BJ (cell line): Measurements from ENCODE around the gene FAM50B. TPM values are rescaled to one million over a fixed set of nuclear protein-coding genes. Genes with fewer than 3 reads are reported as not detected.

Experiments used
- CTCF ChIA-PET: fragments of 350-600 bp; formaldehyde crosslinking; extraction: SDS; loops from one replicate; lab custom pipeline; 2021; ENCODE audit warnings: antibody characterized with exemption, inconsistent platforms; lab: Yijun Ruan, JAX
- POLR2A ChIA-PET: fragments of 300-600 bp; sonication (Branson Sonifier 250); formaldehyde crosslinking; extraction: SDS; loops from one replicate; lab custom pipeline; 2021; ENCODE audit warnings: antibody characterized with exemption; lab: Charles Lee
- DNase-seq: peaks from one replicate; pipeline ENCODE4 v3.0.0-alpha.2; 2011; ENCODE audit warnings: low read depth
- H3K27me3 ChIP-seq: 2 replicates; pipeline ENCODE4 v1.6.0; 2011; ENCODE audit warnings: low read length; ENCODE audit not compliant: control insufficient read depth, insufficient read depth
- H3K36me3 ChIP-seq: 2 replicates; pipeline ENCODE4 v1.5.1; 2011; ENCODE audit warnings: low read length; ENCODE audit not compliant: control insufficient read depth, insufficient read depth
- H3K4me3 ChIP-seq: 2 replicates; pipeline ENCODE4 v1.5.1; 2011; ENCODE audit warnings: low read depth, mild to moderate bottlenecking, control low read depth, low read length
- polyA plus RNA-seq: library from polyadenylated mRNA; depleted of rRNA; stranded (reverse); fragments of >200 nt; gene quantifications from 2 replicates; pipeline ENCODE4 v1.2.3, GENCODE V29; 2011; rRNA removed
- TF ChIP-seq, protein P1 (sequence below): IDR thresholded peaks from 2 replicates; pipeline ENCODE4 v1.5.1; 2011; ENCODE audit warnings: low read depth, mild to moderate bottlenecking, control low read depth, inconsistent platforms, low read length, moderate library complexity; ENCODE audit not compliant: insufficient read depth

Gene FAM50B
- polyA plus RNA-seq, 1 experiment: 9.9 TPM

DNA sequence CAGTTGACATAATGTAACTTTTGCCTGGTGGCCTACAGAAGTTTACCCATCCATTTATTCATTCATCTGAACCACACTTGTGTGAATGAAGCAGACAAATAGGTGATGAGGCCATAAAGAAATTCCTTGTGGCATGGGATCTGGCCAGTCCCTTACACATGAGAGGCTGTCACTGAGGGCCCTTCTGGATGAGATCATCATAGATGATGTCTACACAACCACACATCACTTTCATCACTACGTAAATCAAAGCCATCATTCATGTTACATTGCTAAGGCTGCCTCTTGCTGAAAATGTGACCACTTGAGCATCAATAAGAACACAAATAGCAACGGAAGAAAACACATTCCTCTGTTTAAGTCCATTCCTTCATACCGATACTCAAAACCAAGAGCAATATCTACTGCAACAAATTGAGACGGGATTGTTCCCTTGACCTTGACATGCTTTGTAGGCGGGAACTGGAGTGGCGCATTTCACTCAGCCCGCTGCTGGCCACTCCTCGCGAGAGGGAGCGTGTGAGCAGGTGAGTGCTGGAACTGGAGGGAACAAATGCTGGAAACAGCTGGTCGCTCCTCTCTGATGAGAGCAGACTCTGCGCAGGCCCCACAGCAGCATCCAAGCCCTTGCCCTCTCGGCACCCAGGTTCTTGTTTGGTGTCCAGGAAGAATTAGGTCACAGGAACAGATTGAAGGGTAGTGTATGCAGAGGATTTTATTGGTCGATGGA lies 49.3 kb downstream of the FAM50B start:
- ChIA-PET POLR2A (no interaction called here), CTCF (interaction anchor here (0.9 to 2.1 kb wide), 2 partner anchors 11 to 12 kb away, joined by 3 to 7 read pairs; no protein-coding TSS in a partner anchor)
- H3K4me3 ChIP-seq: no peak overlapping the region
- TF ChIP-seq, protein P1, sequence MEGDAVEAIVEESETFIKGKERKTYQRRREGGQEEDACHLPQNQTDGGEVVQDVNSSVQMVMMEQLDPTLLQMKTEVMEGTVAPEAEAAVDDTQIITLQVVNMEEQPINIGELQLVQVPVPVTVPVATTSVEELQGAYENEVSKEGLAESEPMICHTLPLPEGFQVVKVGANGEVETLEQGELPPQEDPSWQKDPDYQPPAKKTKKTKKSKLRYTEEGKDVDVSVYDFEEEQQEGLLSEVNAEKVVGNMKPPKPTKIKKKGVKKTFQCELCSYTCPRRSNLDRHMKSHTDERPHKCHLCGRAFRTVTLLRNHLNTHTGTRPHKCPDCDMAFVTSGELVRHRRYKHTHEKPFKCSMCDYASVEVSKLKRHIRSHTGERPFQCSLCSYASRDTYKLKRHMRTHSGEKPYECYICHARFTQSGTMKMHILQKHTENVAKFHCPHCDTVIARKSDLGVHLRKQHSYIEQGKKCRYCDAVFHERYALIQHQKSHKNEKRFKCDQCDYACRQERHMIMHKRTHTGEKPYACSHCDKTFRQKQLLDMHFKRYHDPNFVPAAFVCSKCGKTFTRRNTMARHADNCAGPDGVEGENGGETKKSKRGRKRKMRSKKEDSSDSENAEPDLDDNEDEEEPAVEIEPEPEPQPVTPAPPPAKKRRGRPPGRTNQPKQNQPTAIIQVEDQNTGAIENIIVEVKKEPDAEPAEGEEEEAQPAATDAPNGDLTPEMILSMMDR: no peak
- no peaks in the 10 kb centered on the region for H3K36me3 ChIP-seq
- no peak for DNase-seq
- no peaks in the 10 kb centered on the region for H3K27me3 ChIP-seq

DNA sequence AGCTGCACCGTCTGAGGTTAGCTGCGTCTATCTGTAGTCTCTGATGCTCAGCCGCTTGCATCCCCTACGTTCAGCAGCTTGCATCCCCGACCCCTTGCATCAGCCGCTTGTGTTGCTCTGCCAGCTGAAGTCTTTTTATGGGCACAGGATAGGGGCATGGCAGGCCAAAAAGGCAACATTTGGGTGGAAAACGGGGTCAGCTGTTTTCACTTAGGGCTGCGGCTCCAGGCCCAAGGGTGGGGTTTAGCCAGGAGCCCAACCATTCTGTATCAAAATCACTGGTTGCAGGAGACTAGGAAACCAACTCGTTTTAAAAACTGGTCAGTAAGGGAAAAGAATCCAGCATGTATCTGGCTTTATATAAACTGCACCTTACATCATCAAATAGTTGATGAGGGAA lies 49.9 kb downstream of the FAM50B start:
- TF ChIP-seq, protein P1: no peak
- CTCF ChIA-PET: interaction anchor here (2.1 kb wide), 1 partner anchor 12 kb away, joined by 7 read pairs; no protein-coding TSS in a partner anchor
- POLR2A ChIA-PET: no interaction called here
- Histone ChIP-seq H3K4me3 (no peak overlapping the region), H3K27me3 (no peaks in the 10 kb centered on the region), H3K36me3 (no peaks in the 10 kb centered on the region)
- no peak for DNase-seq

DNA sequence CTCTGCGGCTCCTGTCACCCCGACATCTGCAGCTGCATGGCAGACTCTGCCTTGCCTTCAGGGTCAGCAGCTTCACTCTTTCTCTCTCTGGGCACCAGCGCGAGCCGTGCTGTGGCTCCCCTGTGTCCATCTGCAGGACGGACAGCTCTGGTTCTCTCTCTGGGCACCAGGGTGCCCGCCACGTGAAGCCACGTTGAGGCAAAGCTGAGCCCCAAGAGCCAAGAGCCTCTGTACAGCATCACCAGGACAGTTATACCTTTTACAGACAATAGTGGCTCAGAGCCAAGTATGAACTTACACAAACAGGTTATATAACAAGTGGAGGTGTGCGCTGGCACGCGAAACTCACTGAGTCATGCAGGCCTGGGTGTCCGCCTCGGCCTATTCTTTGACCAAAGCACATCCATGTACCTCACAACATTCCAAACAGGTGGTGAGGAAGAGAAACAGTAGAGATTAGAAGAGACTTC lies 50.8 kb downstream of the FAM50B start:
- H3K36me3 ChIP-seq: no peaks in the 10 kb centered on the region
- ChIA-PET CTCF (interaction anchor here (2.1 kb wide), 1 partner anchor 13 kb away, joined by 7 read pairs; no protein-coding TSS in a partner anchor), POLR2A (no interaction called here)
- no peak for DNase-seq
- TF ChIP-seq, protein P1: no peak
- H3K27me3 ChIP-seq: no peaks in the 10 kb centered on the region
- no peak overlapping the region for H3K4me3 ChIP-seq

Other genes with a start within 250 kb of the FAM50B start
- 24.0 and 25.1 TPM in 2 replicates for gene PXDC1, start 97.7 kb upstream of the FAM50B start, polyA plus RNA-seq
- not detected in 2 replicates for gene FAM217A, start 229.8 kb downstream of the FAM50B start, polyA plus RNA-seq